GM13977 (cell line): ENCODE results near the gene CACHD1.
"Not testable (repeated sequence)": the region's sequence is repeated elsewhere in the genome, so short reads cannot be mapped to it uniquely, and the experiment has no call there.

Source experiments
- DNase-seq: peaks from one replicate; pipeline ENCODE4 v3.0.0; 2012; ENCODE audit warnings: low spot score
- CTCF ChIP-seq: IDR thresholded peaks from 2 replicates; pipeline ENCODE4 v1.5.1; 2012; ENCODE audit warnings: mild to moderate bottlenecking, control low read depth; ENCODE audit not compliant: insufficient read depth; ENCODE audit errors: extremely low read depth, missing control alignments
- in situ Hi-C: fragments of 300-500 bp; cut with MboI; formaldehyde crosslinking; loops from one replicate; pipeline ENCODE4 v1.12.0; 2022; ENCODE audit warnings: low sequenced_read_pairs, low pct_unique_long_range_greater_than_20kb, mixed read lengths, inconsistent platforms; ENCODE audit not compliant: unreplicated experiment

Gene CACHD1

GRCh38 chr1:64505944-64506655, 36.2 kb downstream of the CACHD1 start:
- in situ Hi-C loops, result no loop called here
- DNase-seq, result no peak
- TF ChIP-seq CTCF, result no peak

- TF ChIP-seq CTCF, result no peak
- DNase-seq, result no peak
- in situ Hi-C loops, result no loop called here
These were observed 38.7 kb downstream of the CACHD1 start for GRCh38 chr1:64508629-64509028.

DNA sequence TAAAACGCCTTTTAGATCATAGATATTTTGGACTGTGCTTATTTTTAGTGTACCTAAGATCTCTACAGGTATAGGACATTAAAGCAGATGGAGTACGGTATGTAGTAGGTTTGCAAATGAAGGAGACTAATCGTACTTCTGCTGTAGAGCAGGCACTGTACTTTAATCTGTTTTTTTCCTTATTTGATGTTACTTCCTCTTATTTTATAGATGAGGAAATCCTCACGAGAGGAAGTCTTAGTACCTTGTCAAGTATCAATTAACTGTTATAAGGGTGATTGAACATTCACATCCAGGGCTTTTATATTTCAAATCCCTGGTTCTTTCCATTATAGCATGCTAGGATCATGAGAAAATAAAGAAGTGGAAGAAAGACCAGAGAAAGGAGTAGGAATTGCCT, 41.1 kb downstream of the CACHD1 start:
- in situ Hi-C loops, result no loop called here
- no peak for TF ChIP-seq CTCF
- DNase-seq, result no peak

DNA sequence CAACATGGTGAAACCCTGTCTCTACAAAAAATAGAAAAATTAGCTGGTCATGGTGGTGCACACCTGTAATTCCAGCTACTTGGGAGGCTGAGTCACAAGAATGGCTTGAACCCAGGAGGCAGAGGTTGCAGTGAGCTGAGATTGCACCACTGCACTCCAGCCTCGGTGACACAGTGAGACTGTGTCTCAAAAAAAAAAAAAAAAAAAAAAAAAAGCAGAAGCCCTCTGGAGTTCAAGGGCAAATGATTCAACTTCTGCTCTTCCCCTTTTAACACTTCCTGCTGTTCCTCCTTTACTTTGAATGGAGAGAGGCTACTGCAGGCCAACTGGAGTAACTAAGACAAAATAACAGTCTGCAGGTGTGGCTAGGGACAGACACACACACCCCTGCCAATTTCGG, 42.3 kb downstream of the CACHD1 start:
- DNase-seq, in situ Hi-C loops: not testable (repeated sequence)

DNA sequence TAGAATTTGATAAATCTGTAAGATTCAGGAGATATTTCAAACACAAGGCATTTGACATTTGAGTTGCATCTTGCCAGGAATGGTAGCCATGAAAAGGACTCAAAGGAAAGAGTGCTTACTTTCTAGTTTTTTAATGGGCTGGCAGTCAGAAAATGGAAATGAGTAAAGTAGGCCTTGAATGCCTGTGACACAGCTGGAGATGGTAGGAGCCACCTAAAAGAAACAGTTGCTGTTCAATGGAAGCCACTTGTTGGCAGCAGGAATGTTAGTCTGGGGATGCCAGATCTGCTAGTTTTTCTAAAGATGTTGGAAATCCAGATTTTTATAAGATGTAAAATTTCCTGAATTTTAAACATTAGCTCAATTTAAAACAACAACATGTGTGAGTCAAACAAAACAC, 43.6 kb downstream of the CACHD1 start:
- in situ Hi-C loops, result no loop called here
- no peak for DNase-seq
- TF ChIP-seq CTCF, result no peak

GRCh38 chr1:64514197-64514765, 44.4 kb downstream of the CACHD1 start:
- DNase-seq, result no peak
- TF ChIP-seq CTCF, result no peak
- in situ Hi-C loops, result no loop called here

GRCh38 chr1:64515427-64515826, 45.5 kb downstream of the CACHD1 start:
- DNase-seq, result no peak
- in situ Hi-C loops, result no loop called here
- no peak for TF ChIP-seq CTCF
